Measurements from ENCODE around the gene POM121L2. TPM values are rescaled to one million over a fixed set of nuclear protein-coding genes. Genes with fewer than 3 reads are reported as not detected.

Gene POM121L2
- total and polyA plus RNA-seq, 2 of the 13 experiments (the other 11 are each of a cell fraction or from before 2014, with no cell fraction given): not detected

- TF ChIP-seq, protein P1, sequence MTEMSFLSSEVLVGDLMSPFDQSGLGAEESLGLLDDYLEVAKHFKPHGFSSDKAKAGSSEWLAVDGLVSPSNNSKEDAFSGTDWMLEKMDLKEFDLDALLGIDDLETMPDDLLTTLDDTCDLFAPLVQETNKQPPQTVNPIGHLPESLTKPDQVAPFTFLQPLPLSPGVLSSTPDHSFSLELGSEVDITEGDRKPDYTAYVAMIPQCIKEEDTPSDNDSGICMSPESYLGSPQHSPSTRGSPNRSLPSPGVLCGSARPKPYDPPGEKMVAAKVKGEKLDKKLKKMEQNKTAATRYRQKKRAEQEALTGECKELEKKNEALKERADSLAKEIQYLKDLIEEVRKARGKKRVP (CRISPR knock-in tag; IDR thresholded peaks at IDR 0.05): 0 out of 4 replicates have a peak, but pooled peaks of 1 of the 2 experiments have one; percentile 14
- TF ChIP-seq ZNF670 (CRISPR knock-in tag; IDR thresholded peaks at IDR 0.05; ENCODE audit: borderline replicate concordance) (0 out of 2 replicates have a peak, but pooled peaks have one; percentile 38), TBP (CRISPR knock-in tag; IDR thresholded peaks at IDR 0.05) (no peak), KLF16 (CRISPR knock-in tag; IDR thresholded peaks at IDR 0.05) (peak in 1 of 2 experiments; percentile 86; a peak in 2 of 4 replicates), SOX13 (IDR thresholded peaks at IDR 0.05) (0 out of 2 replicates have a peak, but pooled peaks have one; percentile 39), SOX13 (CRISPR knock-in tag; conservative IDR thresholded peaks at IDR 0.05 in 1 of 2, IDR thresholded peaks at IDR 0.05 in 1 of 2) (no peak), ATF1 (CRISPR knock-in tag; IDR thresholded peaks at IDR 0.05) (peak; percentile 19; the same call in 1 of the 2 replicates), ZNF331 (CRISPR knock-in tag; IDR thresholded peaks at IDR 0.05) (peak; percentile 56; the same call in 1 of the 2 replicates), FOXK1 (CRISPR knock-in tag; IDR thresholded peaks at IDR 0.05; ENCODE audit: borderline replicate concordance, low read depth) (0 out of 2 replicates have a peak, but pooled peaks have one; percentile 12), ZNF124 (CRISPR knock-in tag; IDR thresholded peaks at IDR 0.05) (peak; percentile 79; the same call in 1 of the 2 replicates), MED1 (CRISPR knock-in tag; IDR thresholded peaks at IDR 0.05) (peak; percentile 16; the same call in 1 of the 2 replicates), ZSCAN9 (CRISPR knock-in tag; IDR thresholded peaks at IDR 0.05; ENCODE audit: borderline replicate concordance) (peak; percentile 64; the same call in 1 of the 2 replicates), ARID3A (IDR thresholded peaks at IDR 0.05; ENCODE audit: low read depth, low read length) (peak; percentile 79; the same call in 1 of the 2 replicates), ZNF644 (CRISPR knock-in tag; IDR thresholded peaks at IDR 0.05; ENCODE audit: low read depth) (peak; percentile 8; the same call in 1 of the 2 replicates), ZNF17 (CRISPR knock-in tag; IDR thresholded peaks at IDR 0.05) (no peak), RXRB (CRISPR knock-in tag; IDR thresholded peaks at IDR 0.05; ENCODE audit: borderline replicate concordance) (peak; percentile 45; the same call in 1 of the 2 replicates), BATF2 (CRISPR knock-in tag; IDR thresholded peaks at IDR 0.05) (no peak), SIX4 (CRISPR knock-in tag; IDR thresholded peaks at IDR 0.05) (0 out of 2 replicates have a peak, but pooled peaks have one; percentile 45), ZNF558 (CRISPR knock-in tag; IDR thresholded peaks at IDR 0.05; ENCODE audit: borderline replicate concordance) (no peak), KAT8 (CRISPR knock-in tag; IDR thresholded peaks at IDR 0.05) (0 out of 2 replicates have a peak, but pooled peaks have one; percentile 62), MBD4 (IDR thresholded peaks at IDR 0.05; ENCODE audit: borderline replicate concordance, low read length) (peak; percentile 76; the same call in 1 of the 2 replicates), ZNF33A (CRISPR knock-in tag; IDR thresholded peaks at IDR 0.05; ENCODE audit: borderline replicate concordance) (0 out of 2 replicates have a peak, but pooled peaks have one; percentile 35), ZNF792 (CRISPR knock-in tag; IDR thresholded peaks at IDR 0.05) (peak; percentile 61; the same call in 1 of the 2 replicates), CHD4 (IDR thresholded peaks at IDR 0.05; ENCODE audit: borderline replicate concordance, low read length) (no peak)
- TF ChIP-seq, protein P2, sequence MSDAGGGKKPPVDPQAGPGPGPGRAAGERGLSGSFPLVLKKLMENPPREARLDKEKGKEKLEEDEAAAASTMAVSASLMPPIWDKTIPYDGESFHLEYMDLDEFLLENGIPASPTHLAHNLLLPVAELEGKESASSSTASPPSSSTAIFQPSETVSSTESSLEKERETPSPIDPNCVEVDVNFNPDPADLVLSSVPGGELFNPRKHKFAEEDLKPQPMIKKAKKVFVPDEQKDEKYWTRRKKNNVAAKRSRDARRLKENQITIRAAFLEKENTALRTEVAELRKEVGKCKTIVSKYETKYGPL (CRISPR knock-in tag; IDR thresholded peaks at IDR 0.05): no peak; the same call in 1 of the 2 replicates
- TF ChIP-seq, protein P3, sequence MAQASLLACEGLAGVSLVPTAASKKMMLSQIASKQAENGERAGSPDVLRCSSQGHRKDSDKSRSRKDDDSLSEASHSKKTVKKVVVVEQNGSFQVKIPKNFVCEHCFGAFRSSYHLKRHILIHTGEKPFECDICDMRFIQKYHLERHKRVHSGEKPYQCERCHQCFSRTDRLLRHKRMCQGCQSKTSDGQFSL (CRISPR knock-in tag; IDR thresholded peaks at IDR 0.05): peak; percentile 33; the same call in 1 of the 2 replicates
Observed at GRCh38 chr6:27280064-27280539, 32.0 kb downstream of the POM121L2 start (continued).

Data from HepG2 (cell line).